PC-3 (cell line): ENCODE measurements around the gene SYPL1.

ENCODE experiments used
- EZH2 ChIP-seq: fragments of 300-600 bp; sonication (generic); IDR thresholded peaks from one replicate; pipeline ENCODE4 v1.6.1; 2017; ENCODE audit warnings: antibody characterized with exemption, mild to moderate bottlenecking, low read length; ENCODE audit not compliant: unreplicated experiment
- TF ChIP-seq, protein P1 (sequence below): fragments of 300-600 bp; sonication (generic); conservative IDR thresholded peaks from 2 replicates; pipeline ENCODE4 v1.5.1; 2017; ENCODE audit warnings: antibody characterized with exemption, low read depth, mild to moderate bottlenecking, low read length

DNA sequence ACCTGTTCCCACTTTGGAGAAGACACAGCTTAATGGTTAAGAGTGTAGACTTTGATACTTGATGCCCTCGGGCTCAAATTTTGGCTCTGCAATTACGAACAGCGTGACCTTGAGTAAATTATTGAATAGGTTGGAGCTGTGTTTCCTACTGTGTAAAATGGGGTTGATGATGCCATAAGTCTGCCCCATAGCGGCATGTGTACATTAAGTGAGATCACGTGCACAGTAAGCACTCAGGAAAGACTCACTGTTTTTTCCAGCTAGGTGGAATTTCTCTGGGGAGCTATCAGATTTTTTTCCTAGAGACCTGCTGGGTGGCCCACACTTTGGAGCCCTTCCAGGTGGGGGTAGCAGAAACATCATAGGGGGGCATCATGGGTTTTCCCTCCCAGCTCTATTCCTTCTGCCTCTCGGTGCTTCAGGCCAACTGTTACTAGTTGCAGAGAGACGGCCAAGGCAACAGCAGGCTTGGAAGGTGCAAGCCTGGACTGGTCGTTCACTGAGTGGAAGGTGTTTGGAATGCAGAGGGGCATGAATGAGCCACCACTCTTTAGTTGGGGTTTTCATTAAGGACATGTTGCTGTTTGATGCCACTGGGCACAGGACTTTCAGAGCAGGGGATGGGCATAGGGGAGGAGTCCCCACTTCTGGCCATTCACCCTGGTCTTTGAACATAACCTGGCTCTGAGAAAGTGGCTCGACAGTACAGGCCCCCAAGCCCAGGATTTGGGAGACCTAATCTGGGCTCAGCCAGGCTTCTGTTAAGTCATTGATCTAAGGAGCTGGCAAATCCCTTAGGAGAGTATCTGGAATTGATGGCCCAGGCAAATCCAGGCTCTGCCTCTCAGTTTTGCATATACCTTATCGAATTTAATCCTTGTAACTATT, 64.0 kb downstream of the SYPL1 start:
- TF ChIP-seq, protein P1, sequence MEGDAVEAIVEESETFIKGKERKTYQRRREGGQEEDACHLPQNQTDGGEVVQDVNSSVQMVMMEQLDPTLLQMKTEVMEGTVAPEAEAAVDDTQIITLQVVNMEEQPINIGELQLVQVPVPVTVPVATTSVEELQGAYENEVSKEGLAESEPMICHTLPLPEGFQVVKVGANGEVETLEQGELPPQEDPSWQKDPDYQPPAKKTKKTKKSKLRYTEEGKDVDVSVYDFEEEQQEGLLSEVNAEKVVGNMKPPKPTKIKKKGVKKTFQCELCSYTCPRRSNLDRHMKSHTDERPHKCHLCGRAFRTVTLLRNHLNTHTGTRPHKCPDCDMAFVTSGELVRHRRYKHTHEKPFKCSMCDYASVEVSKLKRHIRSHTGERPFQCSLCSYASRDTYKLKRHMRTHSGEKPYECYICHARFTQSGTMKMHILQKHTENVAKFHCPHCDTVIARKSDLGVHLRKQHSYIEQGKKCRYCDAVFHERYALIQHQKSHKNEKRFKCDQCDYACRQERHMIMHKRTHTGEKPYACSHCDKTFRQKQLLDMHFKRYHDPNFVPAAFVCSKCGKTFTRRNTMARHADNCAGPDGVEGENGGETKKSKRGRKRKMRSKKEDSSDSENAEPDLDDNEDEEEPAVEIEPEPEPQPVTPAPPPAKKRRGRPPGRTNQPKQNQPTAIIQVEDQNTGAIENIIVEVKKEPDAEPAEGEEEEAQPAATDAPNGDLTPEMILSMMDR: no peak
- no peak for TF ChIP-seq EZH2
